Endothelial cell of umbilical vein (primary cell): ENCODE results near the gene ZBTB21.

Experiments used
- CTCF ChIP-seq, 2 donors: IDR thresholded peaks; 1 replicate in 1 of 2; 2 replicates in 1 of 2; pipeline ENCODE4 v1.5.1; 2011; ENCODE audit warnings: low read length in 2 of 2, mild to moderate bottlenecking in 2 of 2, moderate library complexity in 2 of 2, control low read depth in 1 of 2, inconsistent platforms in 1 of 2, low read depth in 1 of 2; ENCODE audit not compliant: insufficient read depth in 1 of 2; ENCODE audit errors: extremely low read depth in 1 of 2
- EZH2 ChIP-seq: IDR thresholded peaks from 2 replicates; pipeline ENCODE4 v1.6.1; 2012; ENCODE audit warnings: borderline replicate concordance, low read depth, mild to moderate bottlenecking, moderate library complexity, low read length, inconsistent platforms; ENCODE audit not compliant: severe bottlenecking
- FOS ChIP-seq: IDR thresholded peaks from 2 replicates; pipeline ENCODE4 v1.6.1; 2011; ENCODE audit warnings: mild to moderate bottlenecking, low read length, moderate library complexity, borderline replicate concordance; ENCODE audit not compliant: insufficient read depth
- GATA2 ChIP-seq: IDR thresholded peaks from 2 replicates; pipeline ENCODE4 v1.7.0; 2011; ENCODE audit warnings: low read depth, mild to moderate bottlenecking, moderate library complexity, mixed read lengths, low read length; ENCODE audit not compliant: insufficient read length, insufficient read depth
- JUN ChIP-seq: IDR thresholded peaks from 2 replicates; pipeline ENCODE4 v1.6.1; 2011; ENCODE audit warnings: borderline replicate concordance, low read depth; ENCODE audit not compliant: insufficient read length, insufficient read depth
- MAX ChIP-seq: IDR thresholded peaks from 2 replicates; pipeline ENCODE4 v1.6.1; 2011; ENCODE audit not compliant: insufficient read depth, insufficient read length
- MYC ChIP-seq: IDR thresholded peaks from one replicate; pipeline ENCODE4 v1.6.1; 2011; ENCODE audit warnings: mild to moderate bottlenecking, low read depth, low read length
- POLR2A ChIP-seq: IDR thresholded peaks from 2 replicates; pipeline ENCODE4 v1.6.1; 2012; ENCODE audit warnings: low read depth, mild to moderate bottlenecking, control low read depth, low read length
- POLR2AphosphoS5 ChIP-seq: IDR thresholded peaks from 2 replicates; pipeline ENCODE4 v1.6.1; 2012; ENCODE audit warnings: low read depth, mild to moderate bottlenecking, control low read depth, low read length, moderate library complexity; ENCODE audit not compliant: insufficient read depth

DNA sequence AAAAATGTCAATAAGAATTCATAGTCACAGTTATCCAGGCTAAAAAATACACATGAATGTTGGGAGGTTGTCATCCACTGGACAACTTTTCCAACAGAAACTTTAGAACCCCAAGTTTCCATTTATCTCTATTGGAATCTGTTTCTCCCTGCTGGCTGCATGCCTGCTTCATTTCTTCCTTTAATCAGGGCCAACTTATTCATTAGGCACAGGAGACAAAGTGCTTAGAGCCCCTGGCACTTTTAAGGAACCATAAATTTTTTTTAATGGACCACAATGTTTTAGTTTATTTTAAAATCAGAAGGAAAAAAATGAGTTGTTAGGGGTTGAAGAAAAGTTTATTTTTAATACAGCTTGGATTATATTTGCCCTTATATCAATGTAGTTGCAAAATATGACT, 29.6 kb downstream of the ZBTB21 start:
- TF ChIP-seq POLR2AphosphoS5: no peak
- TF ChIP-seq POLR2A: no peak
- no peak for TF ChIP-seq CTCF (IDR thresholded peaks at IDR 0.05; ENCODE audit: extremely low read depth in 1 of 2, insufficient read depth in 1 of 2, low read depth in 1 of 2, low read length in 2 of 2)
- no peak for TF ChIP-seq GATA2
- TF ChIP-seq EZH2: no peak
- TF ChIP-seq MYC: no peak
- no peak for TF ChIP-seq MAX
- no peak for TF ChIP-seq FOS
- TF ChIP-seq JUN: no peak
